HepG2 (cell line): ENCODE measurements around the gene TNFSF18.

Experiments used
- ARNT2 ChIP-seq: sonication (generic); formaldehyde crosslinking; IDR thresholded peaks from 2 replicates; pipeline ENCODE4 v1.8.0; 2022; ENCODE audit warnings: mild to moderate bottlenecking, low read depth, missing genetic modification reagents, moderate library complexity
- CTCF ChIP-seq: sonication (generic); formaldehyde crosslinking; IDR thresholded peaks from 2 replicates; pipeline ENCODE4 v1.5.0; 2020; ENCODE audit warnings: mild to moderate bottlenecking, missing genetic modification reagents, moderate library complexity
- ETV6 ChIP-seq: sonication (generic); formaldehyde crosslinking; conservative IDR thresholded peaks from 2 replicates; pipeline ENCODE4 v1.4.0; 2020; ENCODE audit warnings: missing genetic modification reagents
- MYNN ChIP-seq: sonication (generic); formaldehyde crosslinking; IDR thresholded peaks from 2 replicates; pipeline ENCODE4 v1.4.0; 2020; ENCODE audit warnings: mild to moderate bottlenecking, low read depth, missing genetic modification reagents
- POLR2A ChIP-seq, 2 experiments: IDR thresholded peaks; 2 replicates each; pipeline ENCODE4 v1.6.1; 2011; ENCODE audit warnings: low read depth in 2 of 2, low read length in 2 of 2, mild to moderate bottlenecking in 1 of 2, moderate library complexity in 1 of 2; ENCODE audit not compliant: insufficient read depth in 1 of 2

- TF ChIP-seq ARNT2 (CRISPR knock-in tag) (no peak), POLR2A (IDR thresholded peaks at IDR 0.05; ENCODE audit: insufficient read depth in 1 of 2, low read depth in 2 of 2, low read length in 2 of 2) (no peak), CTCF (no peak), ETV6 (CRISPR knock-in tag) (no peak), MYNN (CRISPR knock-in tag) (no peak)
Observed at GRCh38 chr1:173044656-173045055, 6.1 kb downstream of the TNFSF18 start.
